Spinal cord (tissue), 10 donors: ENCODE results near the gene SLC25A48. TPM values are rescaled to one million over a fixed set of nuclear protein-coding genes. Genes with fewer than 3 reads are reported as not detected.
"Not testable (repeated sequence)": the region's sequence is repeated elsewhere in the genome, so short reads cannot be mapped to it uniquely, and the experiment has no call there.

Experiments
- DNase-seq, 6 donors: peaks; one replicate each; pipeline versions ENCODE4 v3.0.0 to v3.0.0-alpha.2; 2013 to 2015; ENCODE audit warnings: low spot score in 6 of 6, low read depth in 4 of 6
- H3K27ac ChIP-seq: one replicate; pipeline ENCODE4 v1.5.1; 2013; ENCODE audit warnings: low read depth, low read length, control low read depth
- H3K27me3 ChIP-seq: one replicate; pipeline ENCODE4 v1.6.1; 2013; ENCODE audit warnings: low read length; ENCODE audit not compliant: control insufficient read depth, insufficient read depth
- H3K36me3 ChIP-seq: one replicate; pipeline ENCODE4 v1.6.1; 2013; ENCODE audit warnings: low read length; ENCODE audit not compliant: control insufficient read depth, insufficient read depth
- H3K4me1 ChIP-seq: one replicate; pipeline ENCODE4 v1.6.1; 2013; ENCODE audit warnings: low read length; ENCODE audit not compliant: control insufficient read depth, insufficient read depth
- H3K4me3 ChIP-seq: one replicate; pipeline ENCODE4 v1.5.1; 2013; ENCODE audit warnings: low read depth, low read length, control low read depth
- H3K9me3 ChIP-seq: one replicate; pipeline ENCODE4 v1.6.1; 2013; ENCODE audit warnings: low read length; ENCODE audit not compliant: control insufficient read depth, insufficient read depth
- WGBS: methylation state at CpG from one replicate; pipeline ENCODE4 v1.1.5; 2013; ENCODE audit warnings: missing lambda C conversion rate; ENCODE audit not compliant: insufficient coverage; 5-methylcytosine and 5-hydroxymethylcytosine counted together
- polyA plus RNA-seq, 2 donors: library from polyadenylated mRNA; unstranded; fragments of 120-200 nt; gene quantifications; one replicate each; pipeline ENCODE4 v1.2.1, GENCODE V29; 2013; ENCODE audit not compliant: insufficient read length in 2 of 2
- total RNA-seq, 2 donors: library from RNA; depleted of rRNA in 1 of 2; stranded (reverse); fragments of 120-200 nt in 1 of 2; fragments of >200 nt in 1 of 2; gene quantifications; one replicate each; pipeline versions ENCODE4 v1.2.3 to v1.2.4, GENCODE V29; 2013 to 2014
- donor health status: healthy.

SLC25A48 gene
- total and polyA plus RNA-seq, 4 donors: 6.8 to 50.2 (median 23.5) TPM

GRCh38 chr5:135851186-135851914 lies 16.9 kb downstream of the SLC25A48 start:
- no peak overlapping the region for H3K4me3 ChIP-seq
- H3K9me3 ChIP-seq: no peaks in the 10 kb centered on the region
- no peak overlapping the region for H3K27ac ChIP-seq
- H3K4me1 ChIP-seq: peaks cover 3% of the 10 kb centered on the region
- H3K36me3 ChIP-seq: peaks cover 17% of the 10 kb centered on the region
- no peak for DNase-seq
- H3K27me3 ChIP-seq: no peaks in the 10 kb centered on the region
- WGBS: 80% methylated on average over 23 of the region's 24 CpGs

GRCh38 chr5:135851915-135852845 lies 17.7 kb downstream of the SLC25A48 start:
- 97% methylated on average over 27 of the region's 34 CpGs for WGBS
- Histone ChIP-seq H3K4me3 (no peak overlapping the region), H3K36me3 (peaks cover 19% of the 10 kb centered on the region), H3K27ac (no peak overlapping the region), H3K9me3 (no peaks in the 10 kb centered on the region), H3K4me1 (peaks cover 3% of the 10 kb centered on the region), H3K27me3 (no peaks in the 10 kb centered on the region)
- DNase-seq: no peak

GRCh38 chr5:135857630-135858311 lies 23.3 kb downstream of the SLC25A48 start:
- Histone ChIP-seq H3K4me3 (no peak overlapping the region), H3K9me3 (no peaks in the 10 kb centered on the region), H3K36me3 (peaks cover 11% of the 10 kb centered on the region), H3K27ac (no peak overlapping the region), H3K27me3 (no peaks in the 10 kb centered on the region), H3K4me1 (peaks cover 6% of the 10 kb centered on the region)
- no peak for DNase-seq
- WGBS: no CpG with 5 or more reads among the region's 2 CpGs

- H3K36me3 ChIP-seq: peaks cover 11% of the 10 kb centered on the region
- DNase-seq: not testable (repeated sequence)
- no CpG with 5 or more reads among the region's 3 CpGs for WGBS
These were observed 24.7 kb downstream of the SLC25A48 start for GRCh38 chr5:135859186-135859585.

GRCh38 chr5:135859641-135860040 lies 25.2 kb downstream of the SLC25A48 start:
- no CpG with 5 or more reads among the region's 1 CpG for WGBS

More at GRCh38 chr5:135859186-135859585, 24.7 kb downstream of the SLC25A48 start:
- H3K4me1 ChIP-seq, H3K27ac ChIP-seq, H3K27me3 ChIP-seq, H3K9me3 ChIP-seq, H3K4me3 ChIP-seq: not testable (repeated sequence)

GRCh38 chr5:135861641-135862040 lies 27.2 kb downstream of the SLC25A48 start:
- DNase-seq: no peak
- H3K27ac ChIP-seq: peak overlapping the region; percentile 47
- peaks cover 8% of the 10 kb centered on the region for H3K4me1 ChIP-seq
- H3K4me3 ChIP-seq: no peak overlapping the region
- peaks cover 3% of the 10 kb centered on the region for H3K36me3 ChIP-seq
- WGBS: no CpG with 5 or more reads among the region's 1 CpG
- H3K9me3 ChIP-seq: no peaks in the 10 kb centered on the region
- H3K27me3 ChIP-seq: no peaks in the 10 kb centered on the region

More at GRCh38 chr5:135859641-135860040, 25.2 kb downstream of the SLC25A48 start:
- Histone ChIP-seq H3K27ac (no peak overlapping the region), H3K9me3 (no peaks in the 10 kb centered on the region), H3K4me3 (no peak overlapping the region), H3K36me3 (peaks cover 11% of the 10 kb centered on the region), H3K4me1 (peaks cover 6% of the 10 kb centered on the region), H3K27me3 (no peaks in the 10 kb centered on the region)
- no peak for DNase-seq

- Histone ChIP-seq H3K4me1 (peaks cover 8% of the 10 kb centered on the region), H3K4me3 (no peak overlapping the region), H3K36me3 (peaks cover 3% of the 10 kb centered on the region), H3K27ac (peak overlapping the region; percentile 47), H3K27me3 (no peaks in the 10 kb centered on the region), H3K9me3 (no peaks in the 10 kb centered on the region)
- peak in 2 of 6 donors; percentile 38 to 53 for DNase-seq
These were observed 27.6 kb downstream of the SLC25A48 start for GRCh38 chr5:135862086-135862485.

- H3K36me3 ChIP-seq: no peaks in the 10 kb centered on the region
These were observed 28.3 kb downstream of the SLC25A48 start for GRCh38 chr5:135862744-135863143.

More at GRCh38 chr5:135862744-135863143, 28.3 kb downstream of the SLC25A48 start:
- no peak for DNase-seq
- Histone ChIP-seq H3K4me1 (peaks cover 8% of the 10 kb centered on the region), H3K9me3 (no peaks in the 10 kb centered on the region), H3K27me3 (no peaks in the 10 kb centered on the region), H3K4me3 (no peak overlapping the region), H3K27ac (no peak overlapping the region)
- 96% methylated on average over 2 of the region's 2 CpGs for WGBS
